GM19351 (cell line): Measurements from ENCODE around the gene KCNK6.

Experiments used
- ATAC-seq: cut with Tn5 transposase; IDR thresholded peaks from one replicate; pipeline ENCODE4 v1.9.1; 2021; ENCODE audit warnings: mild to moderate bottlenecking, moderate library complexity; ENCODE audit not compliant: unreplicated experiment

The KCNK6 gene

DNA sequence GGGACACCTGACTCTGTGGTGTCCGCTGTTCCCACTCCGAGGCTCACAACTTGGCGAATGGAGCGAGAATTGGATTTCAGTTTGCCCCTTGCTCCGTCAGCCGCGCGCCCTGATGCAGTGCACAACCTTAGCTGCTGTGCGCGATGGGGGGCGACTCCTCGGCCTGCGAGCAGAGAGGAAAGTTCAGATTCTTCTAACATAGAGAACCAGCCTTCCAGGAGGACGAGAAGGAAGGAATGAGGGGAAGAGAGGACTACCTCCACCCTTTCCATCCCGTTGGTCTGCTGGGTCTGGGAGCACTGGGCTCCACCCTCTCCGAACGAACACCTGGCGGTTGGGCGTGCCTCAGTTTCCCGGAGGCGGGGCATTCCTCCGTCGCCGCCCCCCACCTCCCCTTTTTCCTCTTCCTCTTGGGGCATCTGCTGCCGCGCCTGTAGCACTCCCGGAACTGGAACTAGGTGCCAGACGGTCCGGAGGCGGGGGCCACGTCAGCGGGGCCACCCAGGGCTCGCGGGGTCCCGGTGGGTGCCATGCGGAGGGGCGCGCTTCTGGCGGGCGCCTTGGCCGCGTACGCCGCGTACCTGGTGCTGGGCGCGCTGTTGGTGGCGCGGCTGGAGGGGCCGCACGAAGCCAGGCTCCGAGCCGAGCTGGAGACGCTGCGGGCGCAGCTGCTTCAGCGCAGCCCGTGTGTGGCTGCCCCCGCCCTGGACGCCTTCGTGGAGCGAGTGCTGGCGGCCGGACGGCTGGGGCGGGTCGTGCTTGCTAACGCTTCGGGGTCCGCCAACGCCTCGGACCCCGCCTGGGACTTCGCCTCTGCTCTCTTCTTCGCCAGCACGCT, at the start of gene KCNK6:
Gene KCNK6 (plus strand): TSS at position 425 of the 838 bp plus-strand sequence. CDS start 106 bp downstream, at position 531.
- ATAC-seq, result no peak

DNA sequence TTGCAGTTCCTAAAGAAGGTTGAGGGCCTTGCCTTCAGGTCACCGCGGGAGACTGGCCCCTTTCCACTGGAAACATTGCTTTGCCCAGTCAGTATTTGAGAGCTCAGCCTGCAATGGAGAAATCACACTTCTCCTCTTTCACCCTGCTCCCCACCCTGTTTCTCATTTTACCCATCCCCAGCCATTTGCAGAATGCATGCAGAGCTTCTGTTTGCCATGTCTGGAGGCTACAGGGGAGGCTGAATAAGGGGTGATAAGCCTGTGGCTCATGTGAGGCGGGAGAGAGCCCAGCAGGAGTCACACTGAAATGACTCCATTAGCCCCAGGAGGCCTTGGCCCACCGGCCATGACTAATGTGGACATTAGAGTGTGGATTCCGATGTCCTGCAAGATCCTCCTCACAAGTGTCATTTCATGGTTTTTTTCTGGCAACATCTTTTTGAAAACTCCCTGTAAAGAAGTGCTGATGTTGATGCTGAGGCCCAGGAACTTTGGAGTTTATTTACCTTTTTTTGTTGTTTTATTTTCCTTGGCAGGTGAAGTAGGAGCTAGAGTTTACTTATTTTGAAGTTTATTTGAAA, 49.0 kb upstream of the KCNK6 start:
- no peak for ATAC-seq

DNA sequence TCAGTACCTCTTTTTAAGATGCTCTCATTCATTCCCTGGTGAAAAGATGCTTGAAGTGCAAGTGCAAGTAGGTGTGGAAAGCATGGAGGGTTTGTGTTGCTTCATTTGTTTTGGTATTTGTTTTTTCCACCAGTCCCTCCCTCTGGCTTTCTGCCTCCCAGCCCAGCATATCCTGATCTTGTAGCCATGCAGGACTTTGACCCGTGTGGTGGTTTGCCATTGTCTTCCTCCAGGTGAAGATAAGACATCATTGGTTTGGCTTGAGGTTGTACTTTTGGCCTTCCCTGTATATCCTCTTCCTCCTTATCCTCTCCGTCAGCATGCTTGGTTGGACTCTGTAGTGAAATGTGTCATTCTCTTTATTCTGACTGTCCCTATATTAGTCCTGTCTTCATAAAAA, 46.1 kb upstream of the KCNK6 start:
- ATAC-seq, result no peak

DNA sequence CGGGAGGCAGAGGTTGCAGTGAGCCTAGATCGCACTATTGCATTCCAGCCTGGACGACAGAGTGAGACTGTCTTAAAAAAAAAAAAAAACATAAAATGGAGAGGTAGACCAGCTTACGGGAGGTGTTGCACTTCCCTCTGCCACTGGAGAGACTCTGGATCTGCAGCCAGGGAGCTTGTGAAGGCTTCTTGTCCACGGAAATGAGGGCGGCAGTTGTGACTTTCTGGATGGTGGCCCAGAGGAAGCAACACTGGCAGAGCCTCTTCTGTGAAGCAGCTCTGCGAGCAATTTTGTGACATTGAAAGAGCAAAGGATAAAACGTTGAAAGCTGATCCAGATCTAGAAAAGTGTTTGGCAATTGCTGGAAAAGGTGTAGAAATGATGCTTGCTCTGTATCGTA, 44.9 kb upstream of the KCNK6 start:
- ATAC-seq, result no peak

GRCh38 chr19:38276942-38277517, 42.6 kb upstream of the KCNK6 start:
- ATAC-seq, result no peak

DNA sequence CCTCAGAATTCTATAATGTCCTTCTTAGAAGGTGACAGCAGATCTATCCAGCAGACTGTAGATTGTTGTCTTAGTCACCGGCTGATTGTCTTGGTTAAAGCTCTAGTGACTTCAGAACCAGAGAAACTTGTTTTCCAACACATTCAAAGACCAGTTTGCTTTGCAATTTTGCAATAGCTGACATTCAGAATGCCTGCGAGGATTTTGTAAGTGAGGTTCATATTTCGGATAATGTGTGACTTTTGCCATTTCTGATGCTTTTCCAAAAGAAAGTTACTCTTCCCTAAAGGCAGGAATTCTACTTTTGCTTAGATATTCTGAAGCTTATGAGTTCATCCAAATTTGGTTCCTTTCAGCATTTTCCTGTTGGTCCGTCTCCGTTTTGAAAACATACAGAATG, 42.1 kb upstream of the KCNK6 start:
- ATAC-seq, result no peak

DNA sequence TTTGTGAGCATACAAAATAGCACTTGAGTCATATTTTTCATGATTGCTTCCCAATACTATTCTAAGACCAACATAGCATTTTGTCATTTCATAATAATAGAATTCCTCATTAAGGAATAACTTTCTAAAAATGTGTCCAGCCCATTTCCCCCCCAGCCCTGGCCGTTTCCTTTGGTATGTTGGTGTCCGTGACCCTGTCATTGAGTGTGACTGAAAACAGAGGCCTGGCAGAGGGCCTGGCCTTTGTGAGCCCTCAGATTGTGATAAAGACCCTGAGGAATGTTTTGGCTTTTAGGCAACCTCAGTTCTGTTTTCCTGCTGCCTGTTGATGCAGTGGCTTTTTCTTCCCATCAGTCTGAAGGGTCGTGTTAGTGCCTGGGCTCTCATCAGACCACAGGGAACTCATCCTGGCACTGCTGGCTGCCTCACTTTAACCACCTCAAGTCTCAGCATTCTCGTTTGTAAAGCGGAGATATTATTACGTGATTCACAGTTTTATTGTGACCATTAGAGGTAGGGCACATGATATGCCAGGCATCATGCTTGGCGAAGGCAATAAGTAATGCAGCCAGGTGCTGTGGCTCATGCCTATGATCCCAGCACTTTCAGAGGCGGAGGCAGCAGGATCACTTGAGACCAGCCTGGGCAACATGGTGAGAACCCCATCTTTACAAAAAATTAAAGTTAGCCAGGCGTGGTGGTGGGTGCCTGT, 41.5 kb upstream of the KCNK6 start:
- ATAC-seq, result no peak

- ATAC-seq, result no peak
Measured at GRCh38 chr19:38278751-38279150, 40.9 kb upstream of the KCNK6 start.

GRCh38 chr19:38280030-38280921, 39.4 kb upstream of the KCNK6 start:
- no peak for ATAC-seq

DNA sequence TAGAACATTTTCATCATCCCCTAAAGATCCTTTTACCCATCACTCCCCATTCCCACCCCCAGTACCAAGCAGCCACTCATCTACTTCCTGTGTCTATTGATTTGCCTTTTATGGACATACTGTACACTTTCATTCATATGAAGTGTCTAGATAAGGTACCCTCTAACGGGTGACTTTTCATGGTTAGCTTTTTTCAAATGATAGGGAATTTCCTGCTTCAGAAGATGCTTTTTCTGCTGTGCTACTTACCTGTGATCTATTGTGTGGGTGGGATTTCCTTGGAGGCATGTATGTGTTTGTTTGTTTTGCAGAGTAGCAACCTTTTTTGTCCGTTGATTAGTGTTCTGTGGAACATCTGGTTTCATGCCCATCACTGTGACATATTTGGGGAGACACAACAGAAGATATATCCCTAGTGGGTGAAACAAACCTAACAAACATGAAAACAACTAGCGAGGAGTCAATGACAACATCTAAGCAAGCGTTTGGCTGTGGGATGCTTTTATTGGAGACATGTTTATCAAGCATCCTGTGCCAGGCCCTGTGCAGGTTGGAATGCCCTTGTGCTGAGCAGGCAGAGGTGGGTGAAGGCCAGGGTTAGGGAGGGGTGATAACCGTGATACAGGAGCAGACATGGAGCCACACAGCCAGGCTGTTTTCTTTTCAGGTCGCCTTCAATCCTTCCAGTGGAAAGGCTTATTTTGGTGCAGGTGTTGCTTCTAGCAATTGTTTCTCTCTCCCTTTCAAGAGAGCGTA, 37.7 kb upstream of the KCNK6 start:
- no peak for ATAC-seq

- ATAC-seq, result no peak
Measured at GRCh38 chr19:38283271-38283670, 36.4 kb upstream of the KCNK6 start.

- no peak for ATAC-seq
Measured at GRCh38 chr19:38284422-38284821, 35.2 kb upstream of the KCNK6 start.

- ATAC-seq, result no peak
Measured at GRCh38 chr19:38285567-38285966, 34.1 kb upstream of the KCNK6 start.

- ATAC-seq, result no peak
Measured at GRCh38 chr19:38287604-38288003, 32.0 kb upstream of the KCNK6 start.

- ATAC-seq, result no peak
Measured at GRCh38 chr19:38288123-38288855, 31.4 kb upstream of the KCNK6 start.

- ATAC-seq, result no peak
Measured at GRCh38 chr19:38289955-38290354, 29.7 kb upstream of the KCNK6 start.

GRCh38 chr19:38290631-38291147, 29.0 kb upstream of the KCNK6 start:
- no peak for ATAC-seq

DNA sequence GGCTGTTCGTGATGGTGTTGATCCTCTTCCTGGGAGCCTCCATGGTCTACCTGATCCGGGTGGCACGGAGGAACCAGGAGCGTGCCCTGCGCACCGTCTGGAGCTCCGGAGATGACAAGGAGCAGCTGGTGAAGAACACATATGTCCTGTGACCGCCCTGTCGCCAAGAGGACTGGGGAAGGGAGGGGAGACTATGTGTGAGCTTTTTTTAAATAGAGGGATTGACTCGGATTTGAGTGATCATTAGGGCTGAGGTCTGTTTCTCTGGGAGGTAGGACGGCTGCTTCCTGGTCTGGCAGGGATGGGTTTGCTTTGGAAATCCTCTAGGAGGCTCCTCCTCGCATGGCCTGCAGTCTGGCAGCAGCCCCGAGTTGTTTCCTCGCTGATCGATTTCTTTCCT, 27.8 kb upstream of the KCNK6 start:
- ATAC-seq, result no peak

DNA sequence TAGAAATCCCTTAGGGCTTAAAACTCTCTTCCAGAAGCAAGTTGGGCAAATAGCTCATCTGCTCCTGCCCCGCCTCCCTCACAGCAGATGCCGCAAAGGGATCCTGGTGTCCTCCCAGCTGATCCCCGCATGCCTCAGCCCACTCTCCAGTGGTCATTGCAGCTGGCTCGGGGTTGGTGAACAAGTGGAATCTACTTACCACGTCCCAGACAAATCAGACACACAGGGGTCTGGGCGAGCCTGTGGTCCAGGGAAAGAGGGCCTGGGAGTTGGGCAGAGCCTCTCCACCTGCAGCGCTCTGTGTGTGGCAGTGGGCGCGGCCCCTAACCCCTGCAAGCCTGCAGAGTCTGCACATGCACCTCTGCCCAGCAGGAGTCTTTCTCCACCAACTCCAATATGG, 26.4 kb upstream of the KCNK6 start:
- ATAC-seq, result no peak
